Karpas-422 (cell line): ENCODE measurements around the gene TNRC6B. TPM values are rescaled to one million over a fixed set of nuclear protein-coding genes. Genes with fewer than 3 reads are reported as not detected.
A peak's percentile ranks its signal among the peaks of the same experiment; 100 is the strongest.

ENCODE experiments used
- DNase-seq: peaks from one replicate; pipeline ENCODE4 v3.0.0-alpha.2; 2015
- H2AFZ ChIP-seq: fragments of 200-600 bp; sonication (generic); 2 replicates; pipeline ENCODE4 v1.6.1; 2014; ENCODE audit warnings: antibody characterized with exemption, low read length, mixed read lengths
- H3K27ac ChIP-seq: fragments of 200-600 bp; sonication (generic); 2 replicates; pipeline ENCODE4 v1.5.1; 2014; ENCODE audit warnings: mild to moderate bottlenecking, low read length, moderate library complexity
- H3K27me3 ChIP-seq: fragments of 200-600 bp; sonication (generic); 2 replicates; pipeline ENCODE4 v1.6.1; 2014; ENCODE audit warnings: low read length, mixed read lengths
- H3K36me3 ChIP-seq: fragments of 200-600 bp; sonication (generic); 2 replicates; pipeline ENCODE4 v1.6.1; 2014; ENCODE audit warnings: low read length, mixed read lengths; ENCODE audit not compliant: insufficient read depth
- H3K4me1 ChIP-seq: fragments of 200-600 bp; sonication (generic); 2 replicates; pipeline ENCODE4 v1.6.1; 2014; ENCODE audit warnings: mild to moderate bottlenecking, low read length, mixed read lengths
- H3K4me2 ChIP-seq: fragments of 200-600 bp; sonication (generic); 2 replicates; pipeline ENCODE4 v1.6.1; 2014; ENCODE audit warnings: low read length, low read depth, mild to moderate bottlenecking; ENCODE audit not compliant: poor library complexity, severe bottlenecking
- H3K4me3 ChIP-seq: fragments of 200-600 bp; sonication (generic); 2 replicates; pipeline ENCODE4 v1.5.1; 2014; ENCODE audit warnings: mild to moderate bottlenecking, antibody characterized with exemption, low read length, mixed read lengths
- H3K79me2 ChIP-seq: fragments of 200-600 bp; sonication (generic); 2 replicates; pipeline ENCODE4 v1.6.1; 2014; ENCODE audit warnings: mild to moderate bottlenecking, low read length, mixed read lengths
- H3K9ac ChIP-seq: fragments of 200-600 bp; sonication (generic); 2 replicates; pipeline ENCODE4 v1.6.0; 2014; ENCODE audit warnings: low read length
- H3K9me2 ChIP-seq: fragments of 200-600 bp; sonication (generic), shearing (Covaris generic); replicated peaks from 2 replicates; pipeline ENCODE4 v1.6.0; 2014; ENCODE audit warnings: mild to moderate bottlenecking, low read length, moderate library complexity; ENCODE audit not compliant: insufficient read depth
- H3K9me3 ChIP-seq: fragments of 300-700, 200-600 bp; sonication (generic); 2 replicates; pipeline ENCODE4 v1.6.1; 2014; ENCODE audit warnings: low read length, mixed read lengths
- H4K20me1 ChIP-seq: fragments of 200-600 bp; sonication (generic); 2 replicates; pipeline ENCODE4 v1.6.1; 2014; ENCODE audit warnings: mild to moderate bottlenecking, antibody characterized with exemption, low read length, low read depth; ENCODE audit not compliant: insufficient read depth
- total RNA-seq: library from RNA; depleted of rRNA; stranded (reverse); fragments of >200 nt; shearing (Covaris generic); gene quantifications from 2 replicates; pipeline ENCODE4 v1.2.3, GENCODE V29; 2014; ENCODE audit warnings: low replicate concordance

The TNRC6B gene
- total RNA-seq, 1 experiment from 2014 or later = 32.0 TPM

DNA sequence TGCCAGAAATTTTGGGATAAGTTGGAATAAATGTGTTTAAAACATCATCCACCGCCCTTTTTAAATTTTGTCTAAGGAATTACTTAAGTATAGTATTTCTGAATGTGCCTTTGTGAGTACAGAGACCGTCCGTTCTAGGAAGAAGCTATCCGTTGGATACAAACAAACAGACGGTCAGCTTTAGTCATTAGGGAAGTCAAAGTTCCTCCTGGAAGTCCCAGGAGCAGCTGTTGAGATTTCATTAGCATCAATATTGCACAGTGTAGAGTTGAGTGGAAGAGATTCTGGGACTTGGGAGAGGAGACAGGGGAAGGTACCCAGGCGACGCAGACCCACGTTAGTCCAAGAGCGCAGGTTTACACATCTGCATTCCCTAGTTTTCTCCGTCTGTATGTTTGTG lies 152.9 kb downstream of the TNRC6B start:
- Histone ChIP-seq H3K79me2 (no peaks in the 10 kb centered on the region; the same call in 1 of the 2 replicates), H3K36me3 (peaks cover 8% of the 10 kb centered on the region; the same call in 1 of the 2 replicates), H3K9me2 (no peaks in the 10 kb centered on the region), H3K9ac (no peak overlapping the region), H3K27ac (no peak overlapping the region), H4K20me1 (no peaks in the 10 kb centered on the region), H3K4me3 (no peak overlapping the region), H2AFZ (no peak overlapping the region), H3K4me1 (peaks cover 25% of the 10 kb centered on the region), H3K9me3 (no peaks in the 10 kb centered on the region), H3K4me2 (no peak overlapping the region), H3K27me3 (no peaks in the 10 kb centered on the region)
- DNase-seq = no peak

DNA sequence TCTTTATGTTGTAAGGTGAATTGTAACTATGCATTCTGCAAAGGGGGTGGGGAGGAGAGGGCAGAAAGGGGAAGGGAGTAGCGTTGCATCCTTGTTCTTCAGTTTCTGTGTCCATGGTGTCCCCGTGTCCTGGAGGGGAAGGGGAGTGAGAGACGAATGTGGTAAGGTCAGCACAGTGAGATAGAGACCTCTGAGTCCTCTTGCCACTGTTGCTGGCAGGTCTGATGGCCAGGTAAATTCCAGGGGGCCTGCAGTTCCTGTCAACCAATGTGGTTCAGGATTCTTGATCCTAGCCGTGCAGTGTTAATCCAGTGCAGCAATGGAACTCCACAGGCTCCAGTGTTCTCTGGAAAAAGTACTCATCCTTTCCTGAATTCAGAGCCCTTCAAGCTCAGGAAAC lies 154.0 kb downstream of the TNRC6B start:
- H3K4me2 ChIP-seq = no peak overlapping the region
- no peaks in the 10 kb centered on the region for H4K20me1 ChIP-seq
- H2AFZ ChIP-seq = no peak overlapping the region
- no peaks in the 10 kb centered on the region for H3K27me3 ChIP-seq
- no peak overlapping the region for H3K27ac ChIP-seq
- H3K9me3 ChIP-seq = no peaks in the 10 kb centered on the region
- no peak for DNase-seq
- H3K79me2 ChIP-seq = peaks cover 3% of the 10 kb centered on the region; the same call in 1 of the 2 replicates
- H3K9me2 ChIP-seq = no peaks in the 10 kb centered on the region
- H3K36me3 ChIP-seq = peaks cover 10% of the 10 kb centered on the region; the same call in 1 of the 2 replicates
- H3K9ac ChIP-seq = no peak overlapping the region
- H3K4me3 ChIP-seq = no peak overlapping the region
- peaks cover 33% of the 10 kb centered on the region for H3K4me1 ChIP-seq

DNA sequence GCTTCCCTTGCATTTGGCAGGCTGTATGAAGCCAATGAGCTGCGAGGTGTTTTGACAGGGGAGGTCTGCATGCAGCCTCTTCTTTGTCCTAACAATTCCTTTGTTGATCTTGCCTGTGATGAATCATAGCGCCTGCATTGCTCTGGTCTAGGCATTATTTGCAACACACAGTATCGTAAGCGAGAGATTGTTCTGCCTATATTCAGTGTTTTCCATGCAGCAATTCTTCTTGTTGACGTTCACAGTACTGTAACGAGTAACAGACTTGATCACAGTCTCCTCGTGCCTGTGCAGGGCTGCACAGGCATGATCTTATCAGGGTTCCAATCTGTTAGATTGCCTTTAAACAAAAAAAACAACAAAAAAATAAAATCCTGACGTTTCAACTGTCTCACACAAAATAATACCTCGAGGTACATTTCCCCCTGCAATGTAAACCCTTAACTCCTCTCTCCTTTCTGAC lies 154.6 kb downstream of the TNRC6B start:
- no peak overlapping the region for H3K27ac ChIP-seq
- H3K4me3 ChIP-seq = no peak overlapping the region

DNA sequence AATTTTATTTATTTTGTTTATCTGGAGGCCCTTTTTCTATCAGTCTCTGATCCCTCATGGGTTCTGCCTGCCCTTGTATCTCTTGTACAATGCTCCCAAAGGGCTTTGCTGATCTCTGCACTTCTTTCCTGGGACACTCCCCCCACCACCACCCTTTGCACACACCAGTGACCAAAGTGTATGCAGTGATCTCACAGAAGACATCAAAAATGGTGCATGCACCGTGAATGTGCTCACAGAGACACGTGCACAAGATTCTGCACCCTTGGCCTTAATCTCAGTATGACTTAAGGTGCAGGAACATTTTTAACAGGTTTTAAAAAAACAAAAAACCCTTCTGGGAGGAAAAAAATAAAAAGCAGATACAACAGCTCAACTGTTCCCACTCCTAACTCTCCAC lies 156.3 kb downstream of the TNRC6B start:
- Histone ChIP-seq H3K27ac (peak overlapping the region; percentile 81), H3K4me1 (peaks cover 33% of the 10 kb centered on the region), H3K79me2 (peaks cover 3% of the 10 kb centered on the region; the same call in 1 of the 2 replicates), H2AFZ (0 out of 2 replicates have a peak overlapping the region, but pooled peaks have one; percentile 6), H3K9ac (peak overlapping the region; percentile 37), H3K9me3 (no peaks in the 10 kb centered on the region), H4K20me1 (no peaks in the 10 kb centered on the region), H3K4me2 (peak overlapping the region; percentile 54), H3K4me3 (peak overlapping the region; percentile 5; the same call in 1 of the 2 replicates), H3K27me3 (no peaks in the 10 kb centered on the region), H3K9me2 (no peaks in the 10 kb centered on the region), H3K36me3 (peaks cover 10% of the 10 kb centered on the region; the same call in 1 of the 2 replicates)
- DNase-seq = peak; percentile 75

More for the DNA sequence above, 154.6 kb downstream of the TNRC6B start:
- Histone ChIP-seq H4K20me1 (no peaks in the 10 kb centered on the region), H3K4me1 (peaks cover 33% of the 10 kb centered on the region), H3K4me2 (no peak overlapping the region), H3K9me3 (no peaks in the 10 kb centered on the region), H3K27me3 (no peaks in the 10 kb centered on the region), H3K9ac (no peak overlapping the region), H3K9me2 (no peaks in the 10 kb centered on the region), H3K36me3 (peaks cover 10% of the 10 kb centered on the region; the same call in 1 of the 2 replicates), H2AFZ (no peak overlapping the region), H3K79me2 (peaks cover 3% of the 10 kb centered on the region; the same call in 1 of the 2 replicates)
- DNase-seq = no peak

DNA sequence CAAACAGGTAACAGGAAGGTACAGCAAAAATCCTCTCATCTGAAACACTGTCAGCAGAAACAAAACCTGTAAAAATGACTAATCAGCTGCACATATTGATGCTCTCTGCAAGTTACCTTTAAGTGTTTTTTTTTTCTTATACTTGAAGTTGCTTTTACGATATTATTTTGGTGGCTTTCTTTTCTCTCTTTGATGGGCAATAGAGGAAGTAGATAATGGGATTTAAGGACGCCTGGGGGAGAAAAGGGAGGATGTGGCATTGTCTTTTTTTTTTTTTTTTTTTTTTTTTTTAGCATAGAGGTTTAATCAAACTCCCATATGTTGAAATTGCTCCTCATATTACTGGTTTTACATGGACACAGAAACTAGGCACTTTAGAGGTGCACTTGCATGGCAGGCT lies 157.2 kb downstream of the TNRC6B start:
- H4K20me1 ChIP-seq = no peaks in the 10 kb centered on the region
- peak overlapping the region; percentile 54 for H3K4me2 ChIP-seq
- no peak overlapping the region for H2AFZ ChIP-seq
- DNase-seq = peak; percentile 56
- peaks cover 4% of the 10 kb centered on the region; the same call in 1 of the 2 replicates for H3K36me3 ChIP-seq
- peak overlapping the region; percentile 81 for H3K27ac ChIP-seq
- peaks cover 3% of the 10 kb centered on the region; the same call in 1 of the 2 replicates for H3K79me2 ChIP-seq
- H3K4me3 ChIP-seq = peak overlapping the region; percentile 5
- H3K27me3 ChIP-seq = no peaks in the 10 kb centered on the region
- H3K9me2 ChIP-seq = no peaks in the 10 kb centered on the region
- H3K9me3 ChIP-seq = no peaks in the 10 kb centered on the region
- peak overlapping the region; percentile 37 for H3K9ac ChIP-seq
- peaks cover 33% of the 10 kb centered on the region for H3K4me1 ChIP-seq

DNA sequence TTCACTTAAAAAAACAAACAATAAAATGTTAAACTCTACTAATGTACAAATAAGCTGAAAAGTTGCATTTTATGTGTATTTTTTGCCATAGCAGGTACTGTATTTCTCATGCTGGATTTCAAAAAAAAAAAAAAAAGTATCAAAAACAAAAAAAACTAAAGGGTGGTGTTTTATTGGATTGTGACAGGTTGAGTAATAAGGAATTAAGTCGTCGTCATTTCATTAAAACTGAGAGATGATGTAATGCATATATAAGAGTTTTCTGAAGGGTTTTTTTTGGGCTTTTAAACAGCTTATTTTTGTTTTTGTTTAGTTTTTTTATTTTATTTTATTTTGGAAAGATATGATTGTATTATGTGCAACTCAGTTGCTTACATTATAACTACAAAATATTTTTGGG lies 157.6 kb downstream of the TNRC6B start:
- Histone ChIP-seq H3K27me3 (no peaks in the 10 kb centered on the region), H3K9me3 (no peaks in the 10 kb centered on the region), H3K9me2 (no peaks in the 10 kb centered on the region), H3K9ac (peak overlapping the region; percentile 37), H4K20me1 (no peaks in the 10 kb centered on the region), H3K36me3 (0 out of 2 replicates have a peak, but pooled peaks cover 3% of the 10 kb centered on the region), H3K4me3 (0 out of 2 replicates have a peak overlapping the region, but pooled peaks have one; percentile 5), H3K4me2 (peak overlapping the region; percentile 54), H3K4me1 (peaks cover 33% of the 10 kb centered on the region), H3K27ac (peak overlapping the region; percentile 81), H2AFZ (no peak overlapping the region), H3K79me2 (peaks cover 3% of the 10 kb centered on the region; the same call in 1 of the 2 replicates)
- no peak for DNase-seq

DNA sequence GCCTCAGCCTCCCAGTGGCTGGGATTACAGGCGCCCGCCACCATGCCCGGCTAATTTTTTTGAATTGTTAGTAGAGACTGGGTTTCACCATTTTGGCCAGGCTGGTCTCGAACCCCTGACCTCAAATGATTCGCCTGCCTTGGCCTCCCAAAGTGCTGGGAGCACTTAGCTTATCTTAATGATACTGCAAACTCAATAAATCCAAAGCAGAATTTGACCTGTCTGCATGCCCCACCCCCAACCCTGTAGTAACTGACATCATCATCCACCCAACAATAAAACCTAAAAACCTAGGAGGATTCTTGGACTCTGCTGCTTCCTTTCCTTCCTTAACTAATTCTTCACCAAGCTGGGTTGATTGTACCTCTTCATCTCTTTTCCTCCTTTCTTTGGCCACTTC lies 162.3 kb downstream of the TNRC6B start:
- Histone ChIP-seq H3K4me1 (peaks cover 18% of the 10 kb centered on the region), H2AFZ (no peak overlapping the region), H3K9me2 (no peaks in the 10 kb centered on the region), H3K27me3 (no peaks in the 10 kb centered on the region), H3K9ac (no peak overlapping the region), H3K27ac (no peak overlapping the region), H3K4me3 (no peak overlapping the region), H3K36me3 (0 out of 2 replicates have a peak, but pooled peaks cover 3% of the 10 kb centered on the region), H3K9me3 (no peaks in the 10 kb centered on the region), H3K4me2 (no peak overlapping the region), H3K79me2 (peaks cover 7% of the 10 kb centered on the region), H4K20me1 (no peaks in the 10 kb centered on the region)
- DNase-seq = no peak

DNA sequence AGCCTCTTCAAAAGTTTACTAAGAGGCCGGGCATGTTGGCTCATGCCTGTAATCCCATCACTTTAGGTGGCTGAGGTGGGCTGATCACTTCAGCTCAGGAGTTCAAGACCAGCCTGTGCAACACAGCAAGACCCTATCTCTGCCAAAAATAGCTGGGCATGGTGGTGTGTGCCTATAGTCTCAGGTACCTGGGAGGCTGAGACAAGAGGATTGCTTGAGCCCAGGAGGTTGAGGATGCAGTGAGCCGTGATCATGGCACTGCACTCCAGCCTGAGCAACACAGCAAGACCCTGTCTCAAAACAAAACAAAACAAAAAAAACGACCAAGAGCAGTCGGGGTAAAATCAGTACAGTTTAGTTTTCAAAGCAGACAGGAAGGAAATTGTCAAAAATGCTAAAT lies 163.9 kb downstream of the TNRC6B start:
- no peak overlapping the region for H3K4me3 ChIP-seq

More for the DNA sequence above, 163.9 kb downstream of the TNRC6B start:
- DNase-seq = no peak
- Histone ChIP-seq H3K27ac (no peak overlapping the region; the same call in 1 of the 2 replicates), H3K36me3 (no peaks in the 10 kb centered on the region), H2AFZ (no peak overlapping the region), H3K9me2 (no peaks in the 10 kb centered on the region), H3K9ac (no peak overlapping the region), H3K27me3 (no peaks in the 10 kb centered on the region), H4K20me1 (no peaks in the 10 kb centered on the region), H3K9me3 (no peaks in the 10 kb centered on the region), H3K79me2 (peaks cover 8% of the 10 kb centered on the region), H3K4me1 (peaks cover 8% of the 10 kb centered on the region), H3K4me2 (no peak overlapping the region)
